ENCODE measurements around the gene GGACT.
A peak's percentile ranks its signal among the peaks of the same experiment; 100 is the strongest.

GGACT gene

GRCh38 chr13:100510208-100510957, 78.2 kb downstream of the GGACT start:
- DNase-seq, result no peak

- DNase-seq, result no peak
Observed at GRCh38 chr13:100508996-100509395, 79.6 kb downstream of the GGACT start.

GRCh38 chr13:100508455-100508854, 80.1 kb downstream of the GGACT start:
- no peak for DNase-seq

- no peak for DNase-seq
Observed at GRCh38 chr13:100506600-100507422, 81.8 kb downstream of the GGACT start.

- DNase-seq, result no peak
Observed at GRCh38 chr13:100506154-100506553, 82.4 kb downstream of the GGACT start.

- no peak for DNase-seq
Observed at GRCh38 chr13:100503622-100504021, 85.0 kb downstream of the GGACT start.

- DNase-seq, result no peak
Observed at GRCh38 chr13:100502446-100502845, 86.1 kb downstream of the GGACT start.

- no peak for DNase-seq
Observed at GRCh38 chr13:100497389-100497788, 91.2 kb downstream of the GGACT start.

- no peak for DNase-seq
Observed at GRCh38 chr13:100495455-100495854, 93.1 kb downstream of the GGACT start.

GRCh38 chr13:100493418-100493817, 95.2 kb downstream of the GGACT start:
- DNase-seq, result no peak

GRCh38 chr13:100491164-100491842, 97.3 kb downstream of the GGACT start:
- DNase-seq, result no peak

GRCh38 chr13:100490692-100491091, 97.9 kb downstream of the GGACT start:
- peak; percentile 42 for DNase-seq

- DNase-seq, result no peak
Observed at GRCh38 chr13:100485265-100485664, 103.3 kb downstream of the GGACT start.

- no peak for DNase-seq
Observed at GRCh38 chr13:100484702-100485101, 103.9 kb downstream of the GGACT start.

- DNase-seq, result no peak
Observed at GRCh38 chr13:100483841-100484381, 104.7 kb downstream of the GGACT start.

GRCh38 chr13:100483139-100483538, 105.5 kb downstream of the GGACT start:
- no peak for DNase-seq

GRCh38 chr13:100480676-100481075, 107.9 kb downstream of the GGACT start:
- no peak for DNase-seq
